GM12801 (cell line): ENCODE measurements around the gene IYD.

Experiments used
- CTCF ChIP-seq: IDR thresholded peaks from one replicate; pipeline ENCODE4 v1.5.1; 2011; ENCODE audit warnings: control low read depth; ENCODE audit not compliant: insufficient read length; ENCODE audit errors: extremely low read depth

The IYD gene

GRCh38 chr6:150420926-150421325 lies 52.1 kb downstream of the IYD start:
- TF ChIP-seq CTCF, result no peak

- no peak for TF ChIP-seq CTCF
Measured at GRCh38 chr6:150425508-150425907, 56.7 kb downstream of the IYD start.

DNA sequence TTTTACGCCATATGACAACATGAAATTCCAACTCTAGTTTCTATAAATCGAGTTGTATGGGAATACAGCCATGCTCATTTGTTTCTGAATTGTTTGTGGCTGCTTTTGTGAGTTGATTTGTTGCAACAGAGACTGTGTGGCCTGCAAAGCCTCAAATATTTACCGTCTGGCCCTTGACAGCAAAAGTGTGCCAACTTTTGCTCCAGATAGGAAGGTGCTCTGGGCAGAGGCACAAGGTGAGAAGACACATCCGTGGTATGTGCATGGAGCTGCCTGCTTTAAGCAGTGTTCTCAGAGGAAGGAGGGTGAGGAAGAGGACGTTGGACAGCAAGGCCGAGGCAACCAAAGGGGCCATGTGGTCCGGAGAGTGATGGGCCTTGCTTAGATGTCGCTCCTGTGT lies 57.4 kb downstream of the IYD start:
- TF ChIP-seq CTCF, result no peak

GRCh38 chr6:150427037-150427602 lies 58.3 kb downstream of the IYD start:
- TF ChIP-seq CTCF, result no peak

DNA sequence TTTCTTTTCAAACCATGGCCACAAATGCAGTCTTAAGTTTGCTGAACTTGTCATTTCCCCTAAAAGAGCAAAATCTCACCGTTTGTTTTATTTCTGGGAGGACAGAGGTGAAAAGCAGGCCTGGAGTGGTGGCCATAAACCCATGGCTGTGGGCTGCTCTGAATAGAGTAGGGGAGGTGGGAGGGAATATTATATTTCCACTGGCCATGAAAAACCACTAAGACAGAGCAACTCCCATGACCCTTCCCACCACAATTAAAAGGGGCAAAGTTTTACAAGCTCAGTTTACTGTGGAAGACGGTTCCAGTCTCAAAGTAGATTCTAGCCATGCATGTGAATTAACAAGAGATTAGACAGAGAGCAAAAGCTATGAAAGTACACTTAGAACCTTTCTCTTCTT lies 59.0 kb downstream of the IYD start:
- TF ChIP-seq CTCF, result no peak

- TF ChIP-seq CTCF, result no peak
Measured at GRCh38 chr6:150430815-150431214, 62.0 kb downstream of the IYD start.

DNA sequence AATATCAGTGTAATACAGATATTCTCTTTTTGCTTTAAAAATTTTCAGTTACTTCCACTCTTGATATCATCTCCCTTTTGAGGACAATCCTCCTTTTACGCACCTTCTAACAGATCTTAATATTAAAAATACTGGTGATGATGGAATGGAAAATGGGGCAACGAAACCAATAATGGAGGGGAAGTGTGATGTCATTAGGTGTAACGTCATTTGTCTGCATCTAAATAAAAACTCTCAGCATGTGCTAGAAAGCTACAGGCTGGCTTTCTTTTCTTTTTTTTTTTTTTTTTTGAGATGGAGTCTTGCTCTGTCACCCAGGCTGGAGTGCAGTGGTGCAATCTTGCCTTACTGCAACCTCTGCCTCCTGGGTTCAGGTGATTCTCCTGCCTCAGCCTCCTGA lies 66.5 kb downstream of the IYD start:
- no peak for TF ChIP-seq CTCF

- TF ChIP-seq CTCF, result no peak
Measured at GRCh38 chr6:150435832-150436231, 67.0 kb downstream of the IYD start.
